ENCODE measurements around the gene NR2C2AP. TPM values are rescaled to one million over a fixed set of nuclear protein-coding genes. Genes with fewer than 3 reads are reported as not detected.

The NR2C2AP gene
- total RNA-seq, 1 experiment from 2014 or later = 42.1 TPM

DNA sequence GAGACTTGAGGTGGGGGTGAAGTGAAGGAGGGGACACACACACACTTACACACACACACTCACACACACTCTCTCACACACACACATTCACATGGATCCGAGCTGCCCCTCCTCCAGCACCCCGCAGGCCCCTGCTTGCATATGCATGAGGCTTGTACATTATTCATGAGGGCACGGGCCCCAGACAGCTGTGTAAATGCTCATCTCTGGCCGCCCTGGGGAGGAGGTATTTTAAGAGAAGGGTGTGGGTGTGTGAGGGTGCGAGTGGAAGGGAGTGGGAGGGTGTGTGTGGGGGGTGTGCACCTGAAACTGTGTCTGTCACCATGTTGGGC, 10.9 kb upstream of the NR2C2AP start:
- ChIA-PET POLR2A (no interaction called here), CTCF (no interaction called here)
- no TSS peak for BruUV-seq (replicated peaks)
- intact Hi-C loops (cut with micrococcal nuclease; ENCODE audit: unreplicated experiment) (no loop called here), in situ Hi-C loops (cut with HindIII; ENCODE audit: low pct_unique_long_range_greater_than_20kb, low sequenced_read_pairs) (no loop called here)
- Histone ChIP-seq H3K27me3 (ENCODE audit: control insufficient read depth, insufficient read depth, low read length) (no peaks in the 10 kb centered on the region), H3K9me3 (ENCODE audit: control insufficient read depth, insufficient read depth, low read depth, low read length) (no peaks in the 10 kb centered on the region), H3K4me3 (ENCODE audit: low read depth in 2 of 2, low read length in 2 of 2) (no peak overlapping the region), H3K27ac (ENCODE audit: low read length) (no peak overlapping the region), H3K36me3 (ENCODE audit: control insufficient read depth, insufficient read depth, low read length) (no peaks in the 10 kb centered on the region), H3K4me1 (ENCODE audit: control insufficient read depth, insufficient read depth, low read length) (no peaks in the 10 kb centered on the region)
- DNase-seq (ENCODE audit: low read depth, low spot score) (no peak), ATAC-seq (no peak)
- TF ChIP-seq, protein P1, sequence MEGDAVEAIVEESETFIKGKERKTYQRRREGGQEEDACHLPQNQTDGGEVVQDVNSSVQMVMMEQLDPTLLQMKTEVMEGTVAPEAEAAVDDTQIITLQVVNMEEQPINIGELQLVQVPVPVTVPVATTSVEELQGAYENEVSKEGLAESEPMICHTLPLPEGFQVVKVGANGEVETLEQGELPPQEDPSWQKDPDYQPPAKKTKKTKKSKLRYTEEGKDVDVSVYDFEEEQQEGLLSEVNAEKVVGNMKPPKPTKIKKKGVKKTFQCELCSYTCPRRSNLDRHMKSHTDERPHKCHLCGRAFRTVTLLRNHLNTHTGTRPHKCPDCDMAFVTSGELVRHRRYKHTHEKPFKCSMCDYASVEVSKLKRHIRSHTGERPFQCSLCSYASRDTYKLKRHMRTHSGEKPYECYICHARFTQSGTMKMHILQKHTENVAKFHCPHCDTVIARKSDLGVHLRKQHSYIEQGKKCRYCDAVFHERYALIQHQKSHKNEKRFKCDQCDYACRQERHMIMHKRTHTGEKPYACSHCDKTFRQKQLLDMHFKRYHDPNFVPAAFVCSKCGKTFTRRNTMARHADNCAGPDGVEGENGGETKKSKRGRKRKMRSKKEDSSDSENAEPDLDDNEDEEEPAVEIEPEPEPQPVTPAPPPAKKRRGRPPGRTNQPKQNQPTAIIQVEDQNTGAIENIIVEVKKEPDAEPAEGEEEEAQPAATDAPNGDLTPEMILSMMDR (IDR thresholded peaks at IDR 0.05) = no peak
- no peak for TF ChIP-seq TCF7L2 (IDR thresholded peaks at IDR 0.05; ENCODE audit: low read depth, low read length)
- TF ChIP-seq POLR2AphosphoS5 (IDR thresholded peaks at IDR 0.05; ENCODE audit: low read depth, low read length) = no peak
- TF ChIP-seq, protein P2, sequence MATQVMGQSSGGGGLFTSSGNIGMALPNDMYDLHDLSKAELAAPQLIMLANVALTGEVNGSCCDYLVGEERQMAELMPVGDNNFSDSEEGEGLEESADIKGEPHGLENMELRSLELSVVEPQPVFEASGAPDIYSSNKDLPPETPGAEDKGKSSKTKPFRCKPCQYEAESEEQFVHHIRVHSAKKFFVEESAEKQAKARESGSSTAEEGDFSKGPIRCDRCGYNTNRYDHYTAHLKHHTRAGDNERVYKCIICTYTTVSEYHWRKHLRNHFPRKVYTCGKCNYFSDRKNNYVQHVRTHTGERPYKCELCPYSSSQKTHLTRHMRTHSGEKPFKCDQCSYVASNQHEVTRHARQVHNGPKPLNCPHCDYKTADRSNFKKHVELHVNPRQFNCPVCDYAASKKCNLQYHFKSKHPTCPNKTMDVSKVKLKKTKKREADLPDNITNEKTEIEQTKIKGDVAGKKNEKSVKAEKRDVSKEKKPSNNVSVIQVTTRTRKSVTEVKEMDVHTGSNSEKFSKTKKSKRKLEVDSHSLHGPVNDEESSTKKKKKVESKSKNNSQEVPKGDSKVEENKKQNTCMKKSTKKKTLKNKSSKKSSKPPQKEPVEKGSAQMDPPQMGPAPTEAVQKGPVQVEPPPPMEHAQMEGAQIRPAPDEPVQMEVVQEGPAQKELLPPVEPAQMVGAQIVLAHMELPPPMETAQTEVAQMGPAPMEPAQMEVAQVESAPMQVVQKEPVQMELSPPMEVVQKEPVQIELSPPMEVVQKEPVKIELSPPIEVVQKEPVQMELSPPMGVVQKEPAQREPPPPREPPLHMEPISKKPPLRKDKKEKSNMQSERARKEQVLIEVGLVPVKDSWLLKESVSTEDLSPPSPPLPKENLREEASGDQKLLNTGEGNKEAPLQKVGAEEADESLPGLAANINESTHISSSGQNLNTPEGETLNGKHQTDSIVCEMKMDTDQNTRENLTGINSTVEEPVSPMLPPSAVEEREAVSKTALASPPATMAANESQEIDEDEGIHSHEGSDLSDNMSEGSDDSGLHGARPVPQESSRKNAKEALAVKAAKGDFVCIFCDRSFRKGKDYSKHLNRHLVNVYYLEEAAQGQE (IDR thresholded peaks at IDR 0.05; ENCODE audit: insufficient read depth in 1 of 2, low read depth in 2 of 2, low read length in 1 of 2) = no peak
- TF ChIP-seq SIN3A (IDR thresholded peaks at IDR 0.05; ENCODE audit: borderline replicate concordance, insufficient read depth, low read depth, low read length) = no peak

DNA sequence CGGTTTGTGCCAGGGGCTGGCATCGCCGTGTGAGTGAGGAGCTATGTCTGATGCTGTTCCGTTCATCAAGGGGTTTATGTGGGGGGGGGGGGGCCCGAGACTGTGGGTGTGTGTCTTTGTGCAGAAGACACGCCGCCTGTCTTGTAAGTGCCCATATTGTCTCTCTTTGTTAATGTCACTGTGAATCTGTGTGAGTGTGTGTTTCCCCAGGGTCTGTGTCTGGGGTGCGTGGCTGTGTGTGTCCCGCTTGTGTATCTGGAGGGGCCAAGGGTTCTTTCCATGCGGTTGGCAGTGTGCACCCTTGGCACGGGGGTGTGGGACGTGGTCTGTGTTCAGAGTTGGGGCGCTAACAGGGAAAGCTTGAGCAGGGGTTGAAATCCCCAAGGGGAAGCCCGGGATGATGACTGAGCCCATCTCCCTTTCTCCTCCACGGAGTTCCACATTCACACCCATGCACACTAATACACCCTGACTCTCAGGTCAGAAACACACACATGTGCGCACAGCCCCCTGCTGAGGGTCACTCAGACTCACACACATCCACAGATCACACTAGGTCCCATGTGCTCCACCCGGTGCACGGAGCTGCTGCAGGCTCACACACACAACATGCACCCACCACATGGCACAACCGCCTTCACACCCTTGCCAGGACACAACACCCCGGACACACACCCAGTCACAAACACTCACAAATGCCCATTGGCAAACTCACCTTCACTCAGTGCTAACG, 10.4 kb upstream of the NR2C2AP start:
- no peak overlapping the region for H3K4me3 ChIP-seq (ENCODE audit: low read depth in 2 of 2, low read length in 2 of 2)
- no peaks in the 10 kb centered on the region for H3K36me3 ChIP-seq (ENCODE audit: control insufficient read depth, insufficient read depth, low read length)
- H3K9me3 ChIP-seq (ENCODE audit: control insufficient read depth, insufficient read depth, low read depth, low read length) = no peaks in the 10 kb centered on the region
- ATAC-seq = no peak
- TF ChIP-seq TCF7L2 (IDR thresholded peaks at IDR 0.05; ENCODE audit: low read depth, low read length) (no peak), SIN3A (IDR thresholded peaks at IDR 0.05; ENCODE audit: borderline replicate concordance, insufficient read depth, low read depth, low read length) (no peak), POLR2AphosphoS5 (IDR thresholded peaks at IDR 0.05; ENCODE audit: low read depth, low read length) (no peak)
- TF ChIP-seq, protein P1 (IDR thresholded peaks at IDR 0.05) = no peak
- TF ChIP-seq, protein P2 (IDR thresholded peaks at IDR 0.05; ENCODE audit: insufficient read depth in 1 of 2, low read depth in 2 of 2, low read length in 1 of 2) = no peak
- no peaks in the 10 kb centered on the region for H3K4me1 ChIP-seq (ENCODE audit: control insufficient read depth, insufficient read depth, low read length)
- ChIA-PET CTCF (no interaction called here), POLR2A (interaction anchor here (0.6 kb wide), 1 partner anchor 57 kb away, joined by 3 read pairs; no protein-coding TSS in a partner anchor)
- H3K27ac ChIP-seq (ENCODE audit: low read length) = no peak overlapping the region
- in situ Hi-C loops (cut with HindIII; ENCODE audit: low pct_unique_long_range_greater_than_20kb, low sequenced_read_pairs) = no loop called here
- intact Hi-C loops (cut with micrococcal nuclease; ENCODE audit: unreplicated experiment) = no loop called here
- no peak for DNase-seq (ENCODE audit: low read depth, low spot score)
- no peaks in the 10 kb centered on the region for H3K27me3 ChIP-seq (ENCODE audit: control insufficient read depth, insufficient read depth, low read length)
- BruUV-seq (replicated peaks) = no TSS peak
